UCSD-AML1 (cell line): ENCODE measurements around the gene PKP4.

Experiments used
- DNase-seq: peaks from one replicate; lab custom pipeline; 2025; ENCODE audit not compliant: unreplicated experiment; lab: John Stamatoyannopoulos, UW

PKP4 gene

DNA sequence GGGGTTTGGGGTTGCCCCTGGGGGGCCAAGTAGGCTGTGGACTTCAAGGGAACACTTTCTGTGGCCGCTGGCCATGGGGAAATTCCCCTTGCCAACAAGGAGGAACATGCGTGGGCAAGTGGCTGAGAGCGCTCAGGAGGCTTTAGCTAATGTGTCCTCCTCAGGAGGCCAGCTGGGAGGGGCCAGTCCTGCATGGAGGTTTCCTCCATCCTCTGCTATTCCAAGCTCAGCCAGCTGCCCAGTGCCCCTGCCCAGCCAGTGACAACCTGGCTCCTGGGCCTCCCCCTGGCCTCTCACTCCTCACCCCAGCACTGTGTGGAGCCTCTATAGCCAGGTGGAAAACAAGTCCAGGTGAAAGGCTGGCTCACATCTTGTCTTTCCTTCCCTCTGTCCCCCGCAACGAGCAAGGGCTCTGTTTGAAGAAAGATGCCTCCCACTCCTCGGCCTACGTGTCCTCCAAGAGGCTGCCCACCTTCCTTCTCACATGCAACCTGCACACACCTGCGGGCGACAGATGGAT lies 273.9 kb downstream of the PKP4 start:
- DNase-seq = no peak

DNA sequence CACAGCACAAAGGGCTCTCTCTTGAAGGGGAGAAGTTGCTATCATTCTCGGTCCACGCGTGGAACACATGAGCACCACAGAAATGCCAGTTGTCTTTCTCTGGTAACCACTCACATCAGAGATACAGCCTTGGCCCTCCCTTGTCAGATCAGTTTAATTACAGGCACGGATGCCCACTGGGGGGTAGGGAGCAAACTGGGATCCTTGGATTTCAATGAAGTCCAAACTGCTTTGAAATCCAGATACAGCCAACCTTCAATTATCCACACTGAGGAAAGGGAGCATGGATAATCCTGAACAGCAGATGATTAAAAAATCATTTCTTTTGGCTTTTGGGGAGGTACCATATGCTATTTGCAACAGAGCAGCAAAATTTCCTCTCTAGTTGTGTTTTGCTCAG lies 274.6 kb downstream of the PKP4 start:
- DNase-seq = no peak
